IPS DF 6.9 (cell line): ENCODE results near the gene TRNP1.
A peak's percentile ranks its signal among the peaks of the same experiment; 100 is the strongest.

Experiments used
- DNase-seq: peaks from one replicate; pipeline ENCODE4 v3.0.0-alpha.2; 2013; ENCODE audit warnings: low read depth, low spot score
- H3K27ac ChIP-seq: one replicate; pipeline ENCODE4 v1.5.1; 2013; ENCODE audit warnings: low read length, control low read depth
- H3K27me3 ChIP-seq: 2 replicates; pipeline ENCODE4 v1.6.1; 2013; ENCODE audit warnings: mild to moderate bottlenecking, low read length; ENCODE audit not compliant: control insufficient read depth, insufficient read depth
- H3K36me3 ChIP-seq: 2 replicates; pipeline ENCODE4 v1.6.1; 2013; ENCODE audit warnings: low read length; ENCODE audit not compliant: control insufficient read depth, insufficient read depth
- H3K4me1 ChIP-seq: 2 replicates; pipeline ENCODE4 v1.6.1; 2013; ENCODE audit warnings: low read length; ENCODE audit not compliant: control insufficient read depth, insufficient read depth
- H3K4me3 ChIP-seq: 2 replicates; pipeline ENCODE4 v1.5.1; 2013; ENCODE audit warnings: mild to moderate bottlenecking, low read length
- H3K9me3 ChIP-seq: 2 replicates; pipeline ENCODE4 v1.6.1; 2013; ENCODE audit warnings: low read length, inconsistent platforms; ENCODE audit not compliant: control insufficient read depth, insufficient read depth
- WGBS: extraction: QIAGEN DNeasy Blood & Tissue Kit; methylation state at CpG from one replicate; pipeline ENCODE4 v1.1.7; 2013; ENCODE audit warnings: mixed read lengths, missing lambda C conversion rate; ENCODE audit not compliant: insufficient read length, insufficient coverage; 5-methylcytosine and 5-hydroxymethylcytosine counted together

The TRNP1 gene

GRCh38 chr1:27027575-27028250, 34.2 kb downstream of the TRNP1 start:
- H3K4me1 ChIP-seq: peaks cover 11% of the 10 kb centered on the region
- no peaks in the 10 kb centered on the region for H3K27me3 ChIP-seq
- H3K4me3 ChIP-seq: no peak overlapping the region
- no CpG with 5 or more reads among the region's 8 CpGs for WGBS
- no peaks in the 10 kb centered on the region for H3K36me3 ChIP-seq
- DNase-seq: no peak
- H3K27ac ChIP-seq: no peak overlapping the region
- H3K9me3 ChIP-seq: no peaks in the 10 kb centered on the region

DNA sequence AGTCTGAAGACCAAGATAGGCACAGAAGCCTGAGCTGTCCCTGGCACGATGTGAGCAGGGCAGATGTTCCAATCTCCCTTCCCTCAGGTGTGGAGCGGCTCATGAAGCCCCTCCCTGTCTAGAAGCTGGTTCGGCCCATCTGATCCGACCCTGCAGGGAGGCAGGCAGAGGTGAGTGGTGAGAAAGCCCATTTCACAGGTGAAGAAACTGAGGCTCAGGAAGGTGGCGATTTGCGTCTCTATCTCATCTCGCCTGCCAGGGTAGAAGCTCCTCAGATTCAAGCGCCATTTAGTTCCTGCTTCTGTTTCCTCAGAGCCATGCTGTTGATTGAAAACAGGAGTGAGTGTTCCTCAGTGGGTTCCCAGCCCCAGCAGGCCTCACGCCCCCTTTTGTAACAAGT, 36.0 kb downstream of the TRNP1 start:
- no peaks in the 10 kb centered on the region for H3K36me3 ChIP-seq
- no peak overlapping the region for H3K27ac ChIP-seq
- no peak overlapping the region for H3K4me3 ChIP-seq
- no peaks in the 10 kb centered on the region for H3K9me3 ChIP-seq
- H3K27me3 ChIP-seq: no peaks in the 10 kb centered on the region
- no peak for DNase-seq
- peaks cover 11% of the 10 kb centered on the region for H3K4me1 ChIP-seq
- WGBS: no CpG with 5 or more reads among the region's 9 CpGs

- H3K4me1 ChIP-seq: peaks cover 11% of the 10 kb centered on the region
- H3K27me3 ChIP-seq: no peaks in the 10 kb centered on the region
- H3K27ac ChIP-seq: no peak overlapping the region
- WGBS: no CpG with 5 or more reads among the region's 43 CpGs
- H3K9me3 ChIP-seq: no peaks in the 10 kb centered on the region
- H3K4me3 ChIP-seq: peak overlapping the region; percentile 6; the same call in 1 of the 2 replicates
- H3K36me3 ChIP-seq: no peaks in the 10 kb centered on the region
- no peak for DNase-seq
These were observed 38.0 kb downstream of the TRNP1 start for GRCh38 chr1:27031235-27032118.

DNA sequence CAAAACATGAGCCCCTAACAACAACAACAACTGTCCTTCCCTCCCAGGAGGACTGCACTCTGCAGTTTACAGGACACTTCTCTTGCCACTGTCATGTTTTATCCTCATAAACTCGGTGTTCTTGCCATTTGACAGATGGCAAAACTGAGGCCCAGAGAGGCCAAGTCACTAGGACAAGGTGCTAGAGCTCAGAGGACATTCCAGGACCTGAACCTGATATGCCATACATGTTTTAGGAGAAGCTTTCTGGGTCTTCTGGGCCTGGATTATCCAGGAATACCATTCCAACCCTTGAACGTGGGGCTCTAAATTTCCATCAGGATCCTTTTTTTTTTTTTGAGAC, 38.6 kb downstream of the TRNP1 start:
- WGBS: no CpG with 5 or more reads among the region's 2 CpGs
- H3K27ac ChIP-seq: no peak overlapping the region

DNA sequence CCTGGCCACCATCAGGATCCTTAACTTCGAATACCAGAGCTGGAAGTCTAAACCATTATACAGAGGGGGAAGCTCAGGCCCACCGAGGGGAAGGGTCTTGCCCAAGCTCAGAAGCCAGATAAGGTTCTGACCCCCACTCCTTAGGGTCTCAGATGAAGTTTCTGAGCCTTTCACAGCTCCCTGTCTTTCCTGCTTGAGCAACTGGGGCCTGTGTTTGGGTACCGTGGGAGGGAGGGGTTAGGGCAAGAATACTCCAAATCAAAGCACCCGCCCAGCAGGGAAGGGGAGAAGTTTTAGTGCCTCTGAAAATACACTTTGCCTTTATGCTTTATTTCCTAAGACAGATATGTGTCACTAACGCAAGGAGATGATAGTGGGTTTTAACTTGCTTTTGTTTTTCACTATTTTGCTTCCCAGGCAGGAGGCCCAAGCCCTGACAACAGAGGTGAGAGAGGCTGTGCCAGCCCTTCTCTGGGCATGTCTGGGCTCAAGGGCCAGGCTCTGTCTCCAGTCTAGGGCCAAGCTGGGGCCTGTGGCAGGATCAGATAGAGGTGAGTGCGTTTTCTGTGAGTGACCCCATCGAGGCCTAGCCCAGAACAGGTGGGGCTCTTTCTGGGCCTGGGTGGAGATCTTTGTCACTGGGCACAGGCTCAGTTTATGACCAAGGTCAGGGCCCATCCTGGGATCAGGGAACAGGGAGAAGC, 39.7 kb downstream of the TRNP1 start:
- DNase-seq: no peak
- no CpG with 5 or more reads among the region's 7 CpGs for WGBS
- Histone ChIP-seq H3K4me1 (peaks cover 5% of the 10 kb centered on the region), H3K27me3 (no peaks in the 10 kb centered on the region), H3K36me3 (no peaks in the 10 kb centered on the region), H3K27ac (no peak overlapping the region), H3K4me3 (no peak overlapping the region), H3K9me3 (no peaks in the 10 kb centered on the region)

More for the DNA sequence above, 38.6 kb downstream of the TRNP1 start:
- Histone ChIP-seq H3K4me3 (no peak overlapping the region), H3K9me3 (no peaks in the 10 kb centered on the region), H3K4me1 (peaks cover 11% of the 10 kb centered on the region), H3K36me3 (no peaks in the 10 kb centered on the region), H3K27me3 (no peaks in the 10 kb centered on the region)
- no peak for DNase-seq

- WGBS: no CpG with 5 or more reads among the region's 4 CpGs
These were observed 41.9 kb downstream of the TRNP1 start for GRCh38 chr1:27035344-27035743.

GRCh38 chr1:27036718-27037117, 43.2 kb downstream of the TRNP1 start:
- H3K27ac ChIP-seq: no peak overlapping the region
- no peaks in the 10 kb centered on the region for H3K27me3 ChIP-seq
- no CpG with 5 or more reads among the region's 1 CpG for WGBS
- no peaks in the 10 kb centered on the region for H3K36me3 ChIP-seq
- no peak overlapping the region for H3K4me3 ChIP-seq
- no peaks in the 10 kb centered on the region for H3K9me3 ChIP-seq
- H3K4me1 ChIP-seq: peaks cover 4% of the 10 kb centered on the region
- no peak for DNase-seq

More at GRCh38 chr1:27035344-27035743, 41.9 kb downstream of the TRNP1 start:
- no peaks in the 10 kb centered on the region for H3K9me3 ChIP-seq
- H3K4me1 ChIP-seq: peaks cover 7% of the 10 kb centered on the region
- no peaks in the 10 kb centered on the region for H3K36me3 ChIP-seq
- no peaks in the 10 kb centered on the region for H3K27me3 ChIP-seq
- DNase-seq: no peak
- no peak overlapping the region for H3K4me3 ChIP-seq
- no peak overlapping the region for H3K27ac ChIP-seq

- no peak overlapping the region for H3K27ac ChIP-seq
- no peak overlapping the region for H3K4me3 ChIP-seq
- peaks cover 3% of the 10 kb centered on the region; the same call in 1 of the 2 replicates for H3K4me1 ChIP-seq
- H3K9me3 ChIP-seq: no peaks in the 10 kb centered on the region
- no CpG with 5 or more reads among the region's 10 CpGs for WGBS
- no peak for DNase-seq
- H3K27me3 ChIP-seq: no peaks in the 10 kb centered on the region
- no peaks in the 10 kb centered on the region for H3K36me3 ChIP-seq
These were observed 44.0 kb downstream of the TRNP1 start for GRCh38 chr1:27037518-27037917.

- Histone ChIP-seq H3K4me1 (peaks cover 3% of the 10 kb centered on the region; the same call in 1 of the 2 replicates), H3K9me3 (no peaks in the 10 kb centered on the region), H3K27ac (no peak overlapping the region), H3K36me3 (no peaks in the 10 kb centered on the region), H3K4me3 (no peak overlapping the region), H3K27me3 (no peaks in the 10 kb centered on the region)
- no peak for DNase-seq
- no CpG with 5 or more reads among the region's 7 CpGs for WGBS
These were observed 44.5 kb downstream of the TRNP1 start for GRCh38 chr1:27038020-27038419.

- DNase-seq: no peak
- Histone ChIP-seq H3K27me3 (no peaks in the 10 kb centered on the region), H3K4me3 (no peak overlapping the region), H3K4me1 (peaks cover 4% of the 10 kb centered on the region; the same call in 1 of the 2 replicates), H3K27ac (no peak overlapping the region), H3K36me3 (no peaks in the 10 kb centered on the region), H3K9me3 (no peaks in the 10 kb centered on the region)
- WGBS: no CpG with 5 or more reads among the region's 7 CpGs
These were observed 49.2 kb downstream of the TRNP1 start for GRCh38 chr1:27042670-27043069.
